Subcutaneous abdominal adipose tissue (tissue), 5 donors: ENCODE results near the gene DHX32.
"Not testable (repeated sequence)": the region's sequence is repeated elsewhere in the genome, so short reads cannot be mapped to it uniquely, and the experiment has no call there.

Experiments used
- H3K27ac ChIP-seq: one replicate; pipeline ENCODE4 v1.7.0; 2013; ENCODE audit warnings: low read depth, mild to moderate bottlenecking, inconsistent platforms, low read length, moderate library complexity
- H3K27me3 ChIP-seq, 5 donors: one replicate each; pipeline ENCODE4 v1.7.0; 2013; ENCODE audit warnings: low read length in 5 of 5, inconsistent platforms in 1 of 5; ENCODE audit not compliant: control insufficient read depth in 5 of 5, insufficient read depth in 4 of 5
- H3K36me3 ChIP-seq, 5 donors: one replicate each; pipeline ENCODE4 v1.7.0; 2013; ENCODE audit warnings: low read length in 5 of 5; ENCODE audit not compliant: control insufficient read depth in 5 of 5, insufficient read depth in 5 of 5
- H3K4me1 ChIP-seq, 5 donors: one replicate each; pipeline ENCODE4 v1.7.0; 2013; ENCODE audit warnings: low read length in 5 of 5, mild to moderate bottlenecking in 3 of 5, moderate library complexity in 1 of 5; ENCODE audit not compliant: control insufficient read depth in 5 of 5, insufficient read depth in 5 of 5
- H3K4me3 ChIP-seq, 5 donors: one replicate each; pipeline ENCODE4 v1.7.0; 2013; ENCODE audit warnings: low read length in 5 of 5, low read depth in 1 of 5
- H3K9ac ChIP-seq, 5 donors: one replicate each; pipeline ENCODE4 v1.7.0; 2013; ENCODE audit warnings: low read length in 5 of 5, mild to moderate bottlenecking in 4 of 5, moderate library complexity in 3 of 5
- H3K9me3 ChIP-seq, 5 donors: one replicate each; pipeline ENCODE4 v1.7.0; 2013; ENCODE audit warnings: low read length in 5 of 5; ENCODE audit not compliant: control insufficient read depth in 5 of 5
- donor health status: healthy.
- donor health status: healthy.
- donor health status: healthy.
- donor health status: healthy.
- donor health status: healthy.

The DHX32 gene

GRCh38 chr10:125913277-125913676 is 32.2 kb upstream of the DHX32 start:
- not testable (repeated sequence) for H3K27ac ChIP-seq, H3K4me1 ChIP-seq, H3K27me3 ChIP-seq, H3K4me3 ChIP-seq, H3K36me3 ChIP-seq, H3K9me3 ChIP-seq, H3K9ac ChIP-seq

- Histone ChIP-seq H3K4me1 (no peaks in the 10 kb centered on the region), H3K9me3 (no peaks in the 10 kb centered on the region), H3K9ac (no peak overlapping the region), H3K27me3 (no peaks in the 10 kb centered on the region), H3K27ac (no peak overlapping the region), H3K4me3 (no peak overlapping the region), H3K36me3 (no peaks in the 10 kb centered on the region)
Measured at GRCh38 chr10:125911990-125912389, 30.9 kb upstream of the DHX32 start.

GRCh38 chr10:125911145-125911544 is 30.1 kb upstream of the DHX32 start:
- Histone ChIP-seq H3K36me3 (no peaks in the 10 kb centered on the region), H3K27ac (no peak overlapping the region), H3K4me3 (no peak overlapping the region), H3K9ac (no peak overlapping the region), H3K9me3 (no peaks in the 10 kb centered on the region), H3K27me3 (no peaks in the 10 kb centered on the region), H3K4me1 (no peaks in the 10 kb centered on the region)

DNA sequence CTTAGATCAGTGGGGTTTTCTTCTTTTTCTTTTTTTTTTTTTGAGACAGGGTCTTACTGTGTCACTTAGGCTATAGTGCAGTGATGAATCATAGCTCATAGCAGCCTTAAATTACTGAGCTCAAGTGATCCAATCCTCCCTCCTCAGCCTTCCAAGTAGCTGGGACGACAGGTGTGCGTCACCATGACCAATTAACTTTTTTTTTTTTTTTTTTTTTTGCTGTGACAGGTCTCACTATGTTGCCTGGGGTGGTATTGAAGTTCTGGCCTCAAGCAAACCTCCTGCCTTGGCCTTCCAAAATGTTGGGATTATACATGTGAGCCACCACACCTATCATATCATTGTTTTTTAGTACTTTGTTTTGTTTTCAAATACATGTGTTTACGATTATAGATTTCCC is 28.4 kb upstream of the DHX32 start:
- not testable (repeated sequence) for H3K9ac ChIP-seq, H3K4me3 ChIP-seq, H3K4me1 ChIP-seq, H3K27ac ChIP-seq, H3K9me3 ChIP-seq, H3K27me3 ChIP-seq, H3K36me3 ChIP-seq

DNA sequence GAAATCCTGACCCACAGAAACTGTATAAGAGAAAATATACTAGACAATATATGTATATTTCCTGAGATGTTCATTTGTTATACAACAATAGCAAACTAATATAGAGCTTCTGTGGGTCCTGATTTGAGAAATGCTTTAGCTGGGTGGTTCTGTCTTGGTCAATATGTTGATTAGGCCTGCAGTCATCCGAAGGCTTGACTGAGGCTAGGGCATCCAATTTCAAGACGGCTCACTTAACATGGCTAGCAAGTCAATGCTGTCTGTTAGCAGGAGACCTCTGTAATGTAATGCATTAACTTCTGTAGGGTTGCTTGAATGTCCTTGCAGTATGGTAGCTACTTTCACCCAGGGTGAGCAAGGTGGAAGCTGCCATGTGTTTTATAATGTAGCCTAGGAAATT is 27.7 kb upstream of the DHX32 start:
- not testable (repeated sequence) for H3K4me3 ChIP-seq, H3K36me3 ChIP-seq, H3K27me3 ChIP-seq, H3K4me1 ChIP-seq, H3K9me3 ChIP-seq, H3K9ac ChIP-seq, H3K27ac ChIP-seq

DNA sequence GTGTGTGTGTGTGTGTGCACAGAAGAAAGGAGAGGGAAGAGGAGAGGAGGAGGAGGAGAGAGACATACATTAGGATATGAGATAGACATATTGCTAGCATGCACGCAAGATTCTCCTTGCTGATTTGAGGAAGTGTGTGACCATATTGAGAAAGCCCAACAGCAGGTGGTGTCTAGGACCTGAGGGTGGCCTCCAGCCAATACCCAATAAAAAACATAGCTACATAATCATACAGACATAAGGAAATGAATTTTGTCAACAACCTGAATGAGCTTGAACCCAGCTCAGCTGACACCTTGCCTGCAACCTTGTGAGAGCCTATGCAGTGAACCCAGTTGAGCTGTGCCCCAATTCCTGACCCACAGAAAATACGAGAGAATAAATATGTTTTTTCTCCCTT is 26.5 kb upstream of the DHX32 start:
- not testable (repeated sequence) for H3K4me1 ChIP-seq, H3K9me3 ChIP-seq, H3K36me3 ChIP-seq, H3K4me3 ChIP-seq, H3K9ac ChIP-seq, H3K27me3 ChIP-seq, H3K27ac ChIP-seq

DNA sequence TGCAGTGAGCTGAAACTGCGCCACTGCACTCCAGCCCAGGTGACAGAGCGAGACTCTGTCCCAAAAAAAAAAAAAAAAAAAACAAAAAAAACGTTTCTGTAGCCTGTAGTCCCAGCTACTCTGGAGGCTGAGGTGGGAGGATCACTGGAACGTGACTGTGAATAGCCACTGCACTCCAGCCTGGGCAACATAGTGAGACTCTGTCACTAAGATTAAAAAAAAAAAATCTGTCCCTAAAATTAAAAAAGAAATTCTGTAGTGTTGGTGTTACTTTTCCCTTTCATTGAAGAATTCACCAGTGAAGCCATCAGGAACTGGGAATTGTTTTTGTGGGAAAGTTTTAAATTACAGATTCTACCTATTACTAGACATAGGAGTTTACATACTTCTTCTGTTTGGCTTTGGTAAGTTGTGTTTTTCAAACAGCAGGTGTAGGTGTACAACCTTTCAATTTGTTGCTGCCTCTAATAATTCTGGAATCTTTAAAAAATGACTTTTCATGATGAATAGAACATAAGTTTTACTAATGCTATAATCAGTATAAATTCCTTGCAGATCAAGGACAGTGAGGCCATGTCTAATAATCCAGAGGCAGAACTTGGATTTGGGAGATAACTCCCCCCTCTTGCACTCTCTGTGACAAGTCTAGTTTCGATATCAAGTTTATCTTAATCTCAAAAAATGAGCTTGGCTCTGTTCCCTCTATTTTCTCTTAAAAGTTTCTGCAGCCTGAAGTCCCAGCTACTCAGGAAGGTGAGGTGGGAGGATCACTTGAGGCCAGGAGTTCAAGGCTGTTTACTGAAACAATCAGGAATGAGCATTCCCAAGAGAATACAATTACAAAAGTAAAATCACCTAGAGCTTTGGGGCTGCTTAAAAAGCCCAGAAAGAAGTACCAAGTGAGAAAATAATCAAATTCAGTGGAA is 24.2 kb upstream of the DHX32 start:
- H3K27me3 ChIP-seq, H3K4me3 ChIP-seq, H3K36me3 ChIP-seq, H3K9ac ChIP-seq, H3K27ac ChIP-seq, H3K9me3 ChIP-seq, H3K4me1 ChIP-seq: not testable (repeated sequence)

DNA sequence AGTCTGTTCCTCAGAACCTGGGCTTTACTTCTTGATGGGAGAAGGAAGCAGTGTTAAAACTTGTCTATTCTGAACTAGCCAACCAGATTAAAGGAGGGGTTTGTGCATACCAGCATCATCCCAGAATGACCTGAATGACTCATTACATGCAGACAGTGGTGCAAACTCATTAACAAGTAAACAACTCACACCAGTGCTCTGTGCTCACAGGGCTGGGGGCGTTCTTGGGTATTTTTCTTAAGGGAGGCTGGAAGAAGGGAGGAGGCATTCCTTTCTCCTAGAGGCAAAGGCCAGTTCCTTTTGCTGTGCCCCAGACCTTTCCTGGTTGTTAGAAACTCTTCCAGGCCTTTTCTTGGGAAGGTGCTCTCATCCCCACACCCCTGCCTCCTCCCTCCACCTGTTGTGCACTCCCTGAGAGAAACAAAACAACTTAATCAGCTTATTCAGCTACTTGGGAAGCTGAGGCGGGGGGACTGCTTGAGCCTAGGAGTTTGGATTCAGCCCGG is 22.1 kb upstream of the DHX32 start:
- not testable (repeated sequence) for H3K4me1 ChIP-seq, H3K9me3 ChIP-seq, H3K27ac ChIP-seq, H3K36me3 ChIP-seq, H3K27me3 ChIP-seq, H3K9ac ChIP-seq, H3K4me3 ChIP-seq

GRCh38 chr10:125900963-125901362 is 19.9 kb upstream of the DHX32 start:
- not testable (repeated sequence) for H3K27ac ChIP-seq, H3K9ac ChIP-seq, H3K36me3 ChIP-seq, H3K4me1 ChIP-seq, H3K4me3 ChIP-seq, H3K27me3 ChIP-seq, H3K9me3 ChIP-seq

DNA sequence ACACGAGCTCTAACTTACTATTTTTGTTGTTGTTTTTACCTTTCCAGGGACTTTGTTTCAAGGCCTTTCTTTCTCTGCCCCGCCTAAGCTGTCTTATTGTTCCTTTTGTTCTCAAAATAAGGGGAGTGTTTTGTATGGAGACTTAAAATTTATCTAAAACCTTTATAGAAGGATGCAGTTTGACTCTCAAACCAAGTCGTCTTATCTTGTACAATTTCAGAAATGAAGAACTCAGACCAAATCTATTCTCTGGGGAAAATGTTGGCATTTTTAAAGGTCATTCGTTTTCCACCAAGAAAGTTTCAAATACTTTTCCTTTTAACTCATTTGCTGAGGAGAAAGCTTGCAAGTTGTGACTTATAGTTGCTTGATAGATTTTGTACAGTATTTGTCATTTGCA is 16.2 kb upstream of the DHX32 start:
- H3K4me3 ChIP-seq, result peak overlapping the region in 1 of 5 donors; percentile 76
- not testable (repeated sequence) for H3K27me3 ChIP-seq, H3K9me3 ChIP-seq, H3K27ac ChIP-seq, H3K36me3 ChIP-seq, H3K4me1 ChIP-seq, H3K9ac ChIP-seq
